GM23338 (cell line): ENCODE data around the gene TMEM25. TPM values are rescaled to one million over a fixed set of nuclear protein-coding genes. Genes with fewer than 3 reads are reported as not detected.

Experiments
- ATAC-seq: fragments of 200-7000 bp; cut with Tn5 transposase; 3 replicates; pipeline ENCODE4 v1.9.1; 2020
- DNase-seq: peaks from one replicate; pipeline ENCODE4 v3.0.0-alpha.2; 2015; ENCODE audit warnings: low spot score
- H2AFZ ChIP-seq: fragments of 200-600 bp; sonication (generic); 2 replicates; pipeline ENCODE4 v1.8.0; 2016; ENCODE audit warnings: antibody characterized with exemption, mild to moderate bottlenecking, moderate library complexity
- H3F3A ChIP-seq: fragments of 200-600 bp; sonication (generic); replicated peaks from 2 replicates; pipeline ENCODE4 v1.8.0; 2017; ENCODE audit warnings: antibody characterized with exemption, mixed run types, low read depth
- H3K27ac ChIP-seq: fragments of 200-600 bp; sonication (generic); 2 replicates; pipeline ENCODE4 v1.6.1; 2016; ENCODE audit warnings: low read depth
- H3K27me3 ChIP-seq: fragments of 200-600 bp; sonication (generic); 2 replicates; pipeline ENCODE4 v1.8.0; 2016; ENCODE audit warnings: mild to moderate bottlenecking, mixed run types, moderate library complexity; ENCODE audit not compliant: insufficient read depth
- H3K36me3 ChIP-seq: fragments of 200-600 bp; sonication (generic); 2 replicates; pipeline ENCODE4 v1.8.0; 2016; ENCODE audit warnings: mild to moderate bottlenecking; ENCODE audit not compliant: insufficient read depth
- H3K4me1 ChIP-seq: fragments of 200-600 bp; sonication (generic); 2 replicates; pipeline ENCODE4 v1.8.0; 2016; ENCODE audit warnings: mild to moderate bottlenecking, moderate library complexity; ENCODE audit not compliant: insufficient read depth
- H3K4me2 ChIP-seq: fragments of 200-600 bp; sonication (generic); 2 replicates; pipeline ENCODE4 v1.7.1; 2017; ENCODE audit warnings: mixed run types
- H3K4me3 ChIP-seq: fragments of 200-600 bp; sonication (generic); 2 replicates; pipeline ENCODE4 v1.6.1; 2016; ENCODE audit warnings: mixed run types
- H3K79me2 ChIP-seq: fragments of 200-600 bp; sonication (generic); replicated peaks from 2 replicates; pipeline ENCODE4 v1.8.0; 2017; ENCODE audit warnings: mild to moderate bottlenecking; ENCODE audit not compliant: insufficient read depth
- H3K9me2 ChIP-seq: fragments of 200-600 bp; sonication (generic); 2 replicates; pipeline ENCODE4 v1.8.0; 2017; ENCODE audit not compliant: insufficient read depth
- H4K20me1 ChIP-seq: fragments of 200-600 bp; sonication (generic); replicated peaks from 2 replicates; pipeline ENCODE4 v1.8.0; 2017; ENCODE audit warnings: mild to moderate bottlenecking; ENCODE audit not compliant: insufficient read depth
- H3K27ac Mint-ChIP-seq: 2 replicates; pipeline ENCODE4 v1.8.0; 2020; ENCODE audit warnings: inconsistent platforms, mild to moderate bottlenecking, moderate library complexity, mixed read lengths
- H3K27me3 Mint-ChIP-seq: 3 replicates; pipeline ENCODE4 v1.8.0; 2022; ENCODE audit warnings: low read depth, mild to moderate bottlenecking, moderate library complexity, mixed read lengths, inconsistent platforms; ENCODE audit not compliant: insufficient read depth, poor library complexity
- H3K36me3 Mint-ChIP-seq: 3 replicates; pipeline ENCODE4 v1.8.0; 2021; ENCODE audit warnings: low read depth, mild to moderate bottlenecking, inconsistent platforms, moderate library complexity, mixed read lengths
- H3K4me1 Mint-ChIP-seq: 3 replicates; pipeline ENCODE4 v1.8.0; 2020; ENCODE audit warnings: mild to moderate bottlenecking, inconsistent platforms, mixed read lengths
- H3K4me3 Mint-ChIP-seq: 3 replicates; pipeline ENCODE4 v1.8.0; 2021; ENCODE audit warnings: moderate library complexity, mild to moderate bottlenecking, inconsistent platforms, mixed read lengths
- H3K9me3 Mint-ChIP-seq: 3 replicates; pipeline ENCODE4 v1.8.0; 2020; ENCODE audit warnings: moderate library complexity, mild to moderate bottlenecking, inconsistent platforms, mixed read lengths
- CREB1 ChIP-seq: fragments of 250-450 bp; sonication (Bioruptor Pico); IDR thresholded peaks from 2 replicates; pipeline ENCODE4 v1.5.0; 2020; ENCODE audit warnings: low read depth, mild to moderate bottlenecking, moderate library complexity
- CTCF ChIP-seq, 2 experiments: fragments of 200-600 bp in 1 of 2; sonication (generic) in 1 of 2; conservative IDR thresholded peaks; 2 replicates each; pipeline versions ENCODE4 v1.5.1 to v1.6.1; 2016 to 2017; ENCODE audit warnings: antibody characterized with exemption in 2 of 2, low read depth in 2 of 2, mild to moderate bottlenecking in 2 of 2, moderate library complexity in 1 of 2
- EZH2phosphoT487 ChIP-seq: fragments of 200-600 bp; sonication (generic); IDR thresholded peaks from one replicate; pipeline ENCODE4 v1.8.1; 2018; ENCODE audit warnings: antibody characterized with exemption; ENCODE audit not compliant: unreplicated experiment
- JUNB ChIP-seq: IDR thresholded peaks from one replicate; pipeline ENCODE4 v1.6.1; 2016; ENCODE audit warnings: antibody characterized with exemption; ENCODE audit not compliant: unreplicated experiment
- NANOG ChIP-seq: IDR thresholded peaks from 2 replicates; pipeline ENCODE4 v1.6.1; 2016; ENCODE audit warnings: antibody characterized with exemption, borderline replicate concordance
- POLR2AphosphoS5 ChIP-seq: IDR thresholded peaks from 2 replicates; pipeline ENCODE4 v1.6.1; 2016; ENCODE audit warnings: antibody characterized with exemption, low read depth
- REST ChIP-seq: IDR thresholded peaks from one replicate; pipeline ENCODE4 v1.6.1; 2018; ENCODE audit warnings: antibody characterized with exemption; ENCODE audit not compliant: unreplicated experiment
- ZNF114 ChIP-seq: fragments of 250-450 bp; sonication (Bioruptor Pico); IDR thresholded peaks from 2 replicates; pipeline ENCODE4 v1.5.0; 2020; ENCODE audit warnings: mild to moderate bottlenecking, moderate library complexity
- ZNF331 ChIP-seq: fragments of 250-450 bp; sonication (Bioruptor Pico); IDR thresholded peaks from 2 replicates; pipeline ENCODE4 v1.5.0; 2020; ENCODE audit warnings: low read depth, mild to moderate bottlenecking, moderate library complexity
- polyA plus RNA-seq: library from polyadenylated mRNA; unstranded; fragments of >200 nt; fragmentation: Nextera tagmentation; extraction: Ambion mirVana; gene quantifications from 2 replicates; pipeline ENCODE4 v1.2.1, GENCODE V29; 2016
- total RNA-seq: library from RNA; depleted of rRNA; stranded (reverse); fragments of >200 nt; shearing (Covaris generic); gene quantifications from 2 replicates; pipeline ENCODE4 v1.2.3, GENCODE V29; 2014

The TMEM25 gene
- total and polyA plus RNA-seq, 2 experiments from 2014 or later: 11.7 to 17.7 TPM

- peaks cover 14% of the 10 kb centered on the region; the same call in 2 of the 3 replicates for H3K36me3 Mint-ChIP-seq
- no peak for TF ChIP-seq EZH2phosphoT487
- TF ChIP-seq CTCF (conservative IDR thresholded peaks at IDR 0.05; ENCODE audit: low read depth in 2 of 2): no peak
- TF ChIP-seq REST: no peak
- no peak for TF ChIP-seq NANOG
- TF ChIP-seq ZNF331 (CRISPR knock-in tag): no peak
- H3K27ac ChIP-seq: no peak overlapping the region
- no peaks in the 10 kb centered on the region for H3K79me2 ChIP-seq
- no peaks in the 10 kb centered on the region for H3K27me3 ChIP-seq
- H3K9me3 Mint-ChIP-seq: no peaks in the 10 kb centered on the region
- no peaks in the 10 kb centered on the region for H3K27me3 Mint-ChIP-seq
- no peak overlapping the region for H3K4me2 ChIP-seq
- no peak overlapping the region for H3K4me3 ChIP-seq
- DNase-seq (no peak), ATAC-seq (no peak)
- H3K4me1 ChIP-seq: no peaks in the 10 kb centered on the region
- no peak overlapping the region for H3K4me3 Mint-ChIP-seq
- H2AFZ ChIP-seq: no peak overlapping the region
- H3K27ac Mint-ChIP-seq: no peak overlapping the region
- H3K36me3 ChIP-seq: no peaks in the 10 kb centered on the region
- H3F3A ChIP-seq: no peaks in the 10 kb centered on the region
- H3K9me2 ChIP-seq: no peaks in the 10 kb centered on the region
- H4K20me1 ChIP-seq: no peaks in the 10 kb centered on the region
- no peaks in the 10 kb centered on the region for H3K4me1 Mint-ChIP-seq
Measured at GRCh38 chr11:118537409-118537980, 6.5 kb downstream of the TMEM25 start.

- ATAC-seq (no peak), DNase-seq (no peak)
- Mint-ChIP-seq H3K36me3 (peaks cover 12% of the 10 kb centered on the region; the same call in 2 of the 3 replicates), H3K27me3 (peaks cover 2% of the 10 kb centered on the region), H3K4me3 (no peak overlapping the region), H3K27ac (no peak overlapping the region), H3K4me1 (no peaks in the 10 kb centered on the region), H3K9me3 (no peaks in the 10 kb centered on the region)
- Histone ChIP-seq H3K27ac (no peak overlapping the region), H3K79me2 (no peaks in the 10 kb centered on the region), H3K4me2 (no peak overlapping the region), H3K4me1 (no peaks in the 10 kb centered on the region), H3K4me3 (no peak overlapping the region), H3K27me3 (no peaks in the 10 kb centered on the region), H2AFZ (no peak overlapping the region), H3K9me2 (no peaks in the 10 kb centered on the region), H3K36me3 (no peaks in the 10 kb centered on the region), H3F3A (no peaks in the 10 kb centered on the region), H4K20me1 (no peaks in the 10 kb centered on the region)
- TF ChIP-seq CREB1 (no peak), POLR2AphosphoS5 (no peak), JUNB (no peak), CTCF (conservative IDR thresholded peaks at IDR 0.05; ENCODE audit: low read depth in 2 of 2) (no peak), EZH2phosphoT487 (no peak), ZNF114 (CRISPR knock-in tag) (no peak)
Measured at GRCh38 chr11:118544010-118544646, 13.1 kb downstream of the TMEM25 start.
